ENCODE measurements around the gene MINDY2. TPM values are rescaled to one million over a fixed set of nuclear protein-coding genes. Genes with fewer than 3 reads are reported as not detected.
A peak's percentile ranks its signal among the peaks of the same experiment; 100 is the strongest.

The MINDY2 gene
- polyA plus RNA-seq, 3 donors, result 3.4 to 10.9 (median 3.4) TPM

GRCh38 chr15:58761010-58761388 lies 10.1 kb upstream of the MINDY2 start:
- H3K27me3 Mint-ChIP-seq (ENCODE audit: low read depth in 3 of 3), result peaks cover 0 to 5% (median 2%) of the 10 kb centered on the region in 3 donors

GRCh38 chr15:58762285-58762684 lies 8.8 kb upstream of the MINDY2 start:
- Histone ChIP-seq H3K79me2 (ENCODE audit: insufficient read depth, low read length) (no peaks in the 10 kb centered on the region), H2AFZ (ENCODE audit: insufficient read depth, low read depth, low read length, poor library complexity, severe bottlenecking) (no peak overlapping the region), H3K36me3 (replicated peaks in 1 of 2; ENCODE audit: control insufficient read depth in 1 of 2, insufficient read depth in 2 of 2, low read length in 2 of 2) (no peaks in the 10 kb centered on the region), H3K9me3 (replicated peaks in 1 of 2; ENCODE audit: control insufficient read depth in 1 of 2, insufficient read depth in 1 of 2, low read length in 2 of 2) (peaks cover 0 to 10% of the 10 kb centered on the region in 2 donors), H3K27ac (ENCODE audit: low read depth in 1 of 2, low read length in 2 of 2) (no peak overlapping the region), H3K27me3 (ENCODE audit: control insufficient read depth in 2 of 2, insufficient read depth in 2 of 2, low read length in 2 of 2) (no peaks in the 10 kb centered on the region), H3K9ac (ENCODE audit: insufficient read depth, low read length, poor library complexity, severe bottlenecking) (no peak overlapping the region), H3K4me1 (ENCODE audit: control insufficient read depth in 1 of 2, insufficient read depth in 2 of 2, low read length in 2 of 2) (no peaks in the 10 kb centered on the region), H3K4me2 (replicated peaks; ENCODE audit: extremely low read depth, low read length, poor library complexity, severe bottlenecking) (no peak overlapping the region), H3K4me3 (replicated peaks in 1 of 3; ENCODE audit: low read depth in 2 of 3, low read length in 3 of 3) (no peak overlapping the region), H4K20me1 (ENCODE audit: insufficient read depth, low read length) (no peaks in the 10 kb centered on the region)
- Mint-ChIP-seq H3K36me3 (no peaks in the 10 kb centered on the region), H3K9me3 (peaks cover 0 to 15% (median 10%) of the 10 kb centered on the region in 7 donors), H3K27me3 (ENCODE audit: low read depth in 3 of 3) (peaks cover 2 to 5% (median 2%) of the 10 kb centered on the region in 3 donors), H3K4me3 (no peak overlapping the region), H3K4me1 (peaks cover 6% of the 10 kb centered on the region), H3K27ac (no peak overlapping the region)
- no peak for DNase-seq
- intact Hi-C loops (cut with micrococcal nuclease), result no loop called here
- TF ChIP-seq, protein P1, sequence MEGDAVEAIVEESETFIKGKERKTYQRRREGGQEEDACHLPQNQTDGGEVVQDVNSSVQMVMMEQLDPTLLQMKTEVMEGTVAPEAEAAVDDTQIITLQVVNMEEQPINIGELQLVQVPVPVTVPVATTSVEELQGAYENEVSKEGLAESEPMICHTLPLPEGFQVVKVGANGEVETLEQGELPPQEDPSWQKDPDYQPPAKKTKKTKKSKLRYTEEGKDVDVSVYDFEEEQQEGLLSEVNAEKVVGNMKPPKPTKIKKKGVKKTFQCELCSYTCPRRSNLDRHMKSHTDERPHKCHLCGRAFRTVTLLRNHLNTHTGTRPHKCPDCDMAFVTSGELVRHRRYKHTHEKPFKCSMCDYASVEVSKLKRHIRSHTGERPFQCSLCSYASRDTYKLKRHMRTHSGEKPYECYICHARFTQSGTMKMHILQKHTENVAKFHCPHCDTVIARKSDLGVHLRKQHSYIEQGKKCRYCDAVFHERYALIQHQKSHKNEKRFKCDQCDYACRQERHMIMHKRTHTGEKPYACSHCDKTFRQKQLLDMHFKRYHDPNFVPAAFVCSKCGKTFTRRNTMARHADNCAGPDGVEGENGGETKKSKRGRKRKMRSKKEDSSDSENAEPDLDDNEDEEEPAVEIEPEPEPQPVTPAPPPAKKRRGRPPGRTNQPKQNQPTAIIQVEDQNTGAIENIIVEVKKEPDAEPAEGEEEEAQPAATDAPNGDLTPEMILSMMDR (IDR thresholded peaks at IDR 0.05), result no peak

More at GRCh38 chr15:58761010-58761388, 10.1 kb upstream of the MINDY2 start:
- H3K4me1 Mint-ChIP-seq, result peaks cover 6% of the 10 kb centered on the region
- H3K9me3 Mint-ChIP-seq, result peaks cover 0 to 15% (median 10%) of the 10 kb centered on the region in 7 donors
- TF ChIP-seq, protein P1 (IDR thresholded peaks at IDR 0.05), result peak; percentile 16
- Histone ChIP-seq H3K9me3 (replicated peaks in 1 of 2; ENCODE audit: control insufficient read depth in 1 of 2, insufficient read depth in 1 of 2, low read length in 2 of 2) (peaks cover 0 to 10% of the 10 kb centered on the region in 2 donors), H3K79me2 (ENCODE audit: insufficient read depth, low read length) (no peaks in the 10 kb centered on the region), H4K20me1 (ENCODE audit: insufficient read depth, low read length) (no peaks in the 10 kb centered on the region), H3K36me3 (replicated peaks in 1 of 2; ENCODE audit: control insufficient read depth in 1 of 2, insufficient read depth in 2 of 2, low read length in 2 of 2) (no peaks in the 10 kb centered on the region), H3K4me3 (replicated peaks in 1 of 3; ENCODE audit: low read depth in 2 of 3, low read length in 3 of 3) (no peak overlapping the region), H3K27me3 (ENCODE audit: control insufficient read depth in 2 of 2, insufficient read depth in 2 of 2, low read length in 2 of 2) (no peaks in the 10 kb centered on the region), H3K27ac (ENCODE audit: low read depth in 1 of 2, low read length in 2 of 2) (no peak overlapping the region), H3K4me2 (replicated peaks; ENCODE audit: extremely low read depth, low read length, poor library complexity, severe bottlenecking) (no peak overlapping the region), H2AFZ (ENCODE audit: insufficient read depth, low read depth, low read length, poor library complexity, severe bottlenecking) (no peak overlapping the region), H3K9ac (ENCODE audit: insufficient read depth, low read length, poor library complexity, severe bottlenecking) (no peak overlapping the region), H3K4me1 (ENCODE audit: control insufficient read depth in 1 of 2, insufficient read depth in 2 of 2, low read length in 2 of 2) (no peaks in the 10 kb centered on the region)
- H3K27ac Mint-ChIP-seq, result no peak overlapping the region
- H3K36me3 Mint-ChIP-seq, result no peaks in the 10 kb centered on the region
- intact Hi-C loops (cut with micrococcal nuclease), result no loop called here
- no CpG with 5 or more reads among the region's 1 CpG for WGBS (ENCODE audit: insufficient coverage)
- no peak overlapping the region for H3K4me3 Mint-ChIP-seq
- DNase-seq, result no peak

Measured in CD14-positive monocyte (primary cell).